Calu3 (cell line): ENCODE results near the gene ANKRD45. TPM values are rescaled to one million over a fixed set of nuclear protein-coding genes. Genes with fewer than 3 reads are reported as not detected.

Experiments
- BruUV-seq: library from RNA; stranded (reverse); fragments of 400-500 nt; replicated peaks from 2 replicates; lab custom pipeline; 2021; lab: Mats Ljungman, UMichigan
- CTCF ChIA-PET: fragments of 300-600 bp; sonication (Branson Sonifier 250); formaldehyde crosslinking; loops from one replicate; lab custom pipeline; 2022; ENCODE audit warnings: antibody characterized with exemption; lab: Charles Lee
- DNase-seq: peaks from one replicate; pipeline ENCODE4 v3.0.0; 2022
- H3K27ac Mint-ChIP-seq: one replicate; pipeline ENCODE4 v1.8.0; 2022; ENCODE audit warnings: mixed read lengths; ENCODE audit not compliant: unreplicated experiment
- H3K27me3 Mint-ChIP-seq: one replicate; pipeline ENCODE4 v1.8.0; 2022; ENCODE audit warnings: mixed read lengths; ENCODE audit not compliant: unreplicated experiment
- H3K36me3 Mint-ChIP-seq: one replicate; pipeline ENCODE4 v1.8.0; 2022; ENCODE audit warnings: mild to moderate bottlenecking, moderate library complexity, mixed read lengths; ENCODE audit not compliant: insufficient read depth, unreplicated experiment
- H3K4me1 Mint-ChIP-seq: one replicate; pipeline ENCODE4 v1.8.0; 2022; ENCODE audit warnings: mild to moderate bottlenecking, low read depth, mixed read lengths; ENCODE audit not compliant: unreplicated experiment
- H3K4me3 Mint-ChIP-seq: one replicate; pipeline ENCODE4 v1.8.0; 2022; ENCODE audit warnings: mild to moderate bottlenecking, low read depth, moderate library complexity, mixed read lengths; ENCODE audit not compliant: unreplicated experiment
- H3K9me3 Mint-ChIP-seq: one replicate; pipeline ENCODE4 v1.8.0; 2022; ENCODE audit warnings: low read depth, mixed read lengths; ENCODE audit not compliant: unreplicated experiment
- intact Hi-C: fragments of 100-400 bp; cut with micrococcal nuclease; formaldehyde crosslinking; loops from one replicate; pipeline ENCODE4 v1.10.0; 2022; ENCODE audit not compliant: unreplicated experiment
- total RNA-seq: library from RNA; stranded (reverse); gene quantifications from 2 replicates; pipeline ENCODE4 v1.2.3, GENCODE V29; 2022
- TF ChIP-seq, protein P1 (sequence below): fragments of 200-600 bp; IDR thresholded peaks from one replicate; pipeline ENCODE4 v1.8.0; 2022; ENCODE audit warnings: antibody characterized with exemption; ENCODE audit not compliant: unreplicated experiment

The ANKRD45 gene
- total RNA-seq, 1 experiment from 2014 or later: not detected

DNA sequence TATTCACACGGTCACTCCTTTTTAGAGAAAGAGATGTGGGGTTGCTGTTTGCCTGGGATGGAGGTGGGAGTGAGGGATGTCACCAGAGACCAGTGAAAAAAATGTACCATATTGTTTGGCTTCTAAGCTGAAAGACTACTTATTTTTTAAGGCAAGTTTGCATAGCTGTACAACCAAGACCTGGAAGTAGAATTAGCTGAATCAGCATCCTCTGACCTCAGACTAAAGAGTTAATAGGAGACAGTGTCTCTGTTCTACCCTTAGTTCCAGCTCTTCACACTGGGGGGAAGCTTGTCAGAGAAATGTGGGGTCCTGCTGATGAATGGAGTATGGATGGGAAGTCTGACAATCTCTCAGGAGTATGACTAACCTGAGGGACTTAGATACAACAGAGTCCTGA lies 108.4 kb downstream of the ANKRD45 start:
- Mint-ChIP-seq H3K4me3 (no peak overlapping the region), H3K36me3 (no peaks in the 10 kb centered on the region), H3K27ac (no peak overlapping the region), H3K9me3 (no peaks in the 10 kb centered on the region), H3K27me3 (no peaks in the 10 kb centered on the region), H3K4me1 (no peaks in the 10 kb centered on the region)
- no TSS peak for BruUV-seq
- DNase-seq: no peak
- TF ChIP-seq, protein P1, sequence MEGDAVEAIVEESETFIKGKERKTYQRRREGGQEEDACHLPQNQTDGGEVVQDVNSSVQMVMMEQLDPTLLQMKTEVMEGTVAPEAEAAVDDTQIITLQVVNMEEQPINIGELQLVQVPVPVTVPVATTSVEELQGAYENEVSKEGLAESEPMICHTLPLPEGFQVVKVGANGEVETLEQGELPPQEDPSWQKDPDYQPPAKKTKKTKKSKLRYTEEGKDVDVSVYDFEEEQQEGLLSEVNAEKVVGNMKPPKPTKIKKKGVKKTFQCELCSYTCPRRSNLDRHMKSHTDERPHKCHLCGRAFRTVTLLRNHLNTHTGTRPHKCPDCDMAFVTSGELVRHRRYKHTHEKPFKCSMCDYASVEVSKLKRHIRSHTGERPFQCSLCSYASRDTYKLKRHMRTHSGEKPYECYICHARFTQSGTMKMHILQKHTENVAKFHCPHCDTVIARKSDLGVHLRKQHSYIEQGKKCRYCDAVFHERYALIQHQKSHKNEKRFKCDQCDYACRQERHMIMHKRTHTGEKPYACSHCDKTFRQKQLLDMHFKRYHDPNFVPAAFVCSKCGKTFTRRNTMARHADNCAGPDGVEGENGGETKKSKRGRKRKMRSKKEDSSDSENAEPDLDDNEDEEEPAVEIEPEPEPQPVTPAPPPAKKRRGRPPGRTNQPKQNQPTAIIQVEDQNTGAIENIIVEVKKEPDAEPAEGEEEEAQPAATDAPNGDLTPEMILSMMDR: no peak
- intact Hi-C loops: no loop called here
- CTCF ChIA-PET: interaction anchor here (0.6 kb wide), 1 partner anchor 154 kb away, joined by 7 read pairs; no protein-coding TSS in a partner anchor

DNA sequence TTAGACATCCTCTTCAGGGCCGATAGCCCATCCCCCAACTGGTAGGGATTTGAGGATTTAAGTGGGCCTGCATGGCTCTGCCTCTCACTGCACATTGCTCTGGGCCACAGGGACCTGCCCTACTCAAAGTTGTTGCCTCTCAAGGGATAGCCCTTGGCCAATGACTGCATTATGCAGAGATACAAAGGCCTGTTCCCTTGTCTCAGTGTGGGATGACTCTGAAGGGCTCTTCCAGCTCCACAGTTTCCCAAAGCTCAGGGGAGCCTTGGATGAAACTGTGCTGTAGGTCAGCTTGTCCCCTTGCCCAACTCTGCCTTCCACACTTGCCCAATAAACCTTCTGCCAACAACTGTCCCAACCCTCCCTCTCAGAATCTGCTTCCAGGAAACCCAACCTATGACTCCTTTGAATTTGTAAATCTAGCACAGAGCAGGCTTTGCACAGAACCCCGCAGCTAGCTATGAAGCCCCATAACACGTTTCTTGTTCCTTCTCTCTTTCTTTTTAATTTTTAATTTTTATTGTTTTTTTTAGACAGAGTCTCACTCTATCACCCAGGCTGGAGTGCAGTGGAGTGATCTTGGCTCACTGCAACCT lies 109.3 kb downstream of the ANKRD45 start:
- no peak for DNase-seq
- no TSS peak for BruUV-seq
- H3K4me1 Mint-ChIP-seq: peaks cover 4% of the 10 kb centered on the region
- no peaks in the 10 kb centered on the region for H3K27me3 Mint-ChIP-seq
- intact Hi-C loops: no loop called here
- H3K36me3 Mint-ChIP-seq: peaks cover 1% of the 10 kb centered on the region
- H3K9me3 Mint-ChIP-seq: no peaks in the 10 kb centered on the region
- no peak overlapping the region for H3K27ac Mint-ChIP-seq
- CTCF ChIA-PET: no interaction called here
- no peak overlapping the region for H3K4me3 Mint-ChIP-seq
- TF ChIP-seq, protein P1: no peak

Other genes with a start within 250 kb of the ANKRD45 start
- 325 and 360 TPM in 2 replicates for gene PRDX6, start 192.5 kb downstream of the ANKRD45 start, total RNA-seq
- not detected in 2 replicates for gene SLC9C2, start 66.8 kb downstream of the ANKRD45 start, total RNA-seq
- not detected in 2 replicates for gene TEX50, start 34.5 kb downstream of the ANKRD45 start, total RNA-seq
- gene KLHL20, start 45.1 kb upstream of the ANKRD45 start, total RNA-seq: 21.6 and 22.2 TPM in 2 replicates
- gene DARS2, start 154.8 kb upstream of the ANKRD45 start, total RNA-seq: 48.4 and 56.3 TPM in 2 replicates
- gene CENPL, start 155.0 kb upstream of the ANKRD45 start, total RNA-seq: 30.3 and 31.2 TPM in 2 replicates
- 345 and 367 TPM in 2 replicates for gene GAS5, start 198.1 kb upstream of the ANKRD45 start, total RNA-seq
- 10.9 and 11.7 TPM in 2 replicates for gene ZBTB37, start 198.5 kb upstream of the ANKRD45 start, total RNA-seq
- gene SERPINC1, start 247.5 kb upstream of the ANKRD45 start, total RNA-seq: 0.59 TPM in 1 of 2 replicates, not detected in the other